HPDE6-E6E7 (cell line): ENCODE measurements around the gene DPH7.
"Not testable (repeated sequence)": the region's sequence is repeated elsewhere in the genome, so short reads cannot be mapped to it uniquely, and the experiment has no call there.

ENCODE experiments used
- DNase-seq: peaks from one replicate; pipeline ENCODE4 v3.0.0; 2011; ENCODE audit warnings: missing footprints; ENCODE audit errors: extremely low spot score

The DPH7 gene

DNA sequence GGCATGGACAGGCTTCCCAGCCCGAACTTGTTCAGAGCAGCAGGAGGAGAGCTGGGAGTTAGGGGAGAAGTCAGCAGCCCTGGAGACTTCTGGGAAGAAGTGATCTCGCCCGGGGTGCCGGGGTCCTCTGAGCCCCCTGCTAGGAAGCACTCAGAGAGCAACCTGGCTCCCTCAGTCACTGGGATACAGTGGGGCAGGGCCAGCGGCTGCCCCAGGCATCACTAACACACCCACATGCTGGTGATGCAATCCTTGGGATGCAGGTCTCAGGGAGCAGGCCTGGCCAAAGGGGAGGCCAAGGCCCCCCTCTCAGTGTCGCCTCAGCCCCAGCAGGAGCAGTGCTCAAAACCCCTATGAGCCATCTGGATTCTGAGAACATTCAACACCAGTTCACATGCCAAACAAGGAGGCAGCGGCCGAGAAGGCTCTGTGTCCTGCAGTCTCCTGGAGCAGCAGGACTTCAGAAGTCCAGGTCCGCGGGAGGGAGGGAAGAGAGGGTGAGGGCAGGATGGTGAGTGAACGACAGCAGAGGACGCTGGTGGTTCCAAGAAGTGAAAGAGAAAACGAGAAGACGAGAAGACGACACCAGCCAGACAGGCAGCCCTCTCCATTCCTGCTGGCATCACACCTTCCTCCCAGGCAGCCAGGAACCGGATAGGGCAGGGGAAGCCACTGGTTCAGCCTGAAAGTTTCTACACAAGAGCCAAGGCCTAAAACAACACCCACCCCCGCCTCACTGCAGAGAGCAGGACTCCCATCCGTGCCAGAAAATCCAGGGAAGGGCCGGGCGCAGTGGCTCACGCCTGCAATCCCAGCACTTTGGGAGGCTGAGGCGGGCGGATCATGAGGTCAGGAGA, 30.8 kb downstream of the DPH7 start:
- DNase-seq = no peak

DNA sequence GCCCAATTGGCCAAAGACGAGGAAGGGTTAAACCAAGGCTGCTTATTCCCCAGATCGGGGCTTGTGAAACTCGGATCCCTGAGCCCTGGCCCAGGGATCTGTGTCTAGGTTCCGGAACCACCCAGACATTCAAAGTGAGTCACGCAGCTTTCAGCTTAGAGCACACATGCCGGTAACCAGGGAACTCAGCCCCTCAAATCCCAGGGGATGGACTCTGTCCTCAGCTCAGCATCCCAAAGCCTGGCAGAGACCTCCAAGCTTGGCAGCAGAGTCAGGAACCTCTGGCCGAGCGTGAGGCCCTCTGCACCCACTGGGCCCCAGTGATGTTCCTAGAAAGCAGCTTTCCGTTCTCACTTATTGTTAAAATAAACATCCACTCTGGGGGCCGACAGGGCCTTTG, 33.6 kb downstream of the DPH7 start:
- no peak for DNase-seq

DNA sequence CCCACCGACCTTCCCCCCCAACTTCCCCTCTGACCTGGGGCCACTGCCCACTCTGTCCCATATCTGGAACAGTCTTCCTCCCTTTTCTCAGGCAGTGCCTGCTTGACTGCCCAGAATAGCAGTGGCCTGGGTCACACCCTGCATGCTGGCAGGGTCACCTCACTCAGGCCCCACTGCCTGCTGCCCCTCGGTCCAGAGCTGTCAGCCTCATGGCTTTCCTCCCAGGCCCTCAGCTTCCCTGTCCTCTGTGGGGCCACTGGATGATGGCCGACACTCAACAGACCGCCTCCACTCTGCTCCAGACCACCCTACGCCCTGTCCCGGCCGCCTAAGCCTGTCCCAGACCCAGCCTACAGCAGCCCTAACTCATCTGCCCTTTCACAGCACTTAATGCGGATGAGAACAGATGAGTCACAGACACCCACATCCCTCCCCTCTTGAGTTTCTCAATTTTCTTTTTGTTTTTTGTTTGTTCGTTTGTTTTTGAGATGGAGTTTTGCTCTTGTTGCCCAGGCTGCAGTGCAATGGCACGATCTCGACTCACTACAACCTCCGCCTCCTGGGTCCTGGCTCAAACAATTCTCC, 34.5 kb downstream of the DPH7 start:
- DNase-seq = no peak

DNA sequence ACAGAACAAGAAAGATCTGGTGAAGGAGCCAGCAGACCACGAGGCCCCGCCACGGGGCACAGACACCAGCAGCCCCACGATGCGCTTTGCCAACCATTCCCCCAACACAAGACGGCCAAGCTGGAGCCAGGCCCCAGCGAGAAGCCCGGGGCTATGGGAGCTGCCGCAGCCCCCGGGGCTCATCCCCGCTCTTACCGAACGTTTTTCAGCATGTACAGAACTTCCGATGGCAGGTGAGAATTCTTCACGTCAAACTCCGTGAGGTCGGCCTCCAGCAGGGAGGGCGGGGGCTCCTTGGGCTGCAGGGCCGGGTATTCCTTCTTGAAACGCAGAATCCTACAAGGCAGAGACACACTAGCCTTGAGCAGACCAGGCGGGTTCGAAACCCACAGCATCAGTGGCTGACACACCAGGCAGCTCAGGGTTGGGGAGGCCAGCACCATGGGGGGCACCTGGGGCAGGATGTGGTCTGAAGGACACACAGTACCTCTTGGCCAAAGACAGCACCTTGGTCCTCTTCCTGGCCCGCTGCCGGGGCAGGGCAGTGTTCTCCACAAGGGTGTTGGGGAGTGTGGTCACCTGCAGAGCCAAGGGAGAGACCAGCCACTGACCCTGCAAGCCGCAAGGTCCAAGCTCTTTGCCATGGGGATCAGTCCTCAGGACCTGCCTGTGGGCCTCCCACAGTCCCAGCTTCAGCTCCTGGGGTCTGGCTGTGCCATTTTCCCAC, 35.3 kb downstream of the DPH7 start:
- DNase-seq = no peak

DNA sequence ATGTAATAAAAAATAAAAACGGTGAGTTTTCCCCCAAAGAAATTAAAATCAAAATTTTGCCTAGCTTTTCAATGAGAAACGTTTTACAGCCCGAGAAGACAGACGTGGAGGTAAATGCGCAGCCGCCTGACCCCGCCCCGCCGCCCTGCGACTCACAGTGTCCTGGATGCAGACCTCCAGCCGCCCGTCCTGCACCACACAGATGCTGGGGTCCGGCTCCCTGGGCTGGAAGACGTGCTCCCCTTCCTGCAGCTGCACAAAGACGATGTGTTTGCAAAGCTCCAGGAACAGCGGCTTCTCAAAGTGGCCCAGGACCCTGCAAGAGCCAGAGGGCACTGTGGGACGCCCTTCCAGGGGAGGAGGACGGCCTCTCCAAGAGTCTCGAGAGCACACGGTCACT, 36.2 kb downstream of the DPH7 start:
- no peak for DNase-seq

DNA sequence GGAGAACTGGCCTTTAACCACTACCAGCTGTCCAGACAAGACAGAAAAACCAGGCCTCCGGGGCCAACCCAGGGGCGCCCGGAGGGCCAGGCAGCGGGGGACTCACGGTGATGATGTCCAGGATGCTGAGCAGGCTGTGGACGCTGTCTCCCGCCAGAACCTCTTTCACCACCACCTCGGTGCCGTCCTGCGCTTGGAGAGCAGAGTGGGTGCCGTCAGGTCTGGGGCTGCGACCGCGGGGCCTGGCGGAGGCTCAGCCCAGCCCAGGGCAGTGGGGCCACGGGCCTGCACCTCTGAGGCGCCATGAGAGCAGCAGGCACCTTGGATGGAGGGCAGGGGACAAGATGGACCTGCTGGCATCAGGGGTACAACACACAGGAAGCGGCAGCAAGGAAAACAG, 38.2 kb downstream of the DPH7 start:
- DNase-seq = no peak

DNA sequence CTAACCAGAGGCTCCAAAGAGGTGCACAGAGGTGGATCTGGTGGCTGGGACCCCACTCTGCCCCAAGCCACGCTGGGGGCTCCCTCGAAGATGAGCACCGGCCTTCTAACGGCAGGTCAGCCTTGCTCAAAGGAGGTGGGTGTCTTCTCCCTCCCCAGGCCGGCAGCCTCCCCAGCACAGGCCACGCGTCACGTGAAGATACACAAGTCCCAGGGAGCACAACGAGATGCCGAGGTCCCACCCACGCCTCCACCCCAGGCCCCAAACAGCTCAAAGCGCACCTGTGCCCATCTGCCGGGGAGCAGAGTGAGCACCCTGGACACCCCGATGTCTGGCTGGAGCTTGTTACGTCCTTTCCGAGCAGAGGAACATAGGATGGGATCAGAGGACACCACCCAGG, 40.7 kb downstream of the DPH7 start:
- no peak for DNase-seq

DNA sequence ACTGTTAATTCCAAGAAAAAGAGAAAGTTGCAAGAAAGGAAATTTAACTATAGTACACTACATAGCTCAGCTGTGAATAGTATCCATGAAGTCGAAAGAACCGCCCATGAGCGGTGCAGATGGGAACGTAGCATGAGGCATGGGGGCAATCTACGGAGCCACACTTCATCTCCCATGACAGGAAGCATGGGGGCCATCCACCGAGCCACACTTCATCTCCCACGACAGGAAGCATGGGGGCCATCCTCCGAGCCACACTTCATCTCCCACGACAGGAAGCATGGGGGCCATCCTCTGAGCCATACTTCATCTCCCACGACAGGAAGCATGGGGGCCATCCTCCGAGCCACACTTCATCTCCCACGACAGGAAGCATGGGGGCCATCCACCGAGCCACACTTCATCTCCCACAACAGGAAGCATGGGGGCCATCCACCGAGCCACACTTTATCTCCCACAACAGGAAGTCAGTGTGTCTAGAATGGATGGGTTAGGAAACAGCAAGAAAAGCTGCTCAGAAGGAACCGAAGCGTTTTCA, 42.1 kb downstream of the DPH7 start:
- not testable (repeated sequence) for DNase-seq

DNA sequence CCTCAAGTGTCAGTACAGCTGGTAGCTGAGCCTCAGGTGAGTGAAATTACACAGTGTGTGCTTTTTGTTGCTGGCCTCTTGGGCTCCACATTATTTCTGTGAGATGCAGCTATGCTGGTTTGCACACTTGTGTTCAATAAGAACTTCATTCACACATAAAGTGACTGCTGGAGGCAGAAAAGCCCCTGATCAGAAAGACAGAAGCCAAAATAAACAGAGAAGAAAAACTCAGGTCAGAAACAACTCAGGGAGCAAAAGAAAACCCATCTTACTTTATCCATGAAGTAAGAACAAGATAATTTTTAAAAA, 43.7 kb downstream of the DPH7 start:
- DNase-seq = no peak

DNA sequence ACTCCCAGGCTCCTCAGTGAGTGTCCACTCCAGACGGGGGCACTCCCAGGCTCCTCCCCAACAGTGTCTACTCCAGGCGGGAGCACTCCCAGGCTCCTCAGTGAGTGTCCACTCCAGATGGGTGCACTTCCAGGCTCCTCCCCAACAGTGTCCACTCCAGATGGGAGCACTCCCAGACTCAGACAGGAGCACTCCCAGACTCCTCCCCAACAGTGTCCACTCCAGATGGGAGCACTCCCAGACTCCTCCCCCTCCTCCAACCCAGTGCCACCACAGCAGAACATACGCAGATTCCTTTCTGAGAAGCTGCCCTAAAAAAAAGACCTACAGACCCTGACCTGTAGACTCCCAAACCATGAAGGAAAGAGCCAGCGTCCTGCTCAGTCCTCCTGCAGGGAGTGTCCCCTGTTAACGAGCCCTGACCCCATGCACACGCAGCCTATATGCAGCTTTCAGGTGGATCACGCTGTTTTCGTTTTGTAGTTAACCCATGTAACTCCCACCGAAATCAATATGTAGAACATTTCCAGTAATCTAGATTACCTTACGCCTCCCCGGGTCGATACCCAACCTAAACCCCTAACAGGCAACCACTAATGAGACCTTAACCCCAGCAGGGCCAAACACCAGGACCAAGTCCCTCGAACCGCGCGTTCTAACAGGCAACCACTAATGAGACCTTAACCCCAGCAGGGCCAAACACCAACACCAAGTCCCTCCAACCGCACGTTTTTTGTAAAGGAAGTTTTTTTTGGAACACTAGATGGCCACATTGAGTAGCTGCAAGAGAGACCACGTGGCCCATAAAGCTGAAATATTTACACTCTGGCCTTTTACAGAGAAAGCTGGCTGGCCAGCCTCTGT, 44.2 kb downstream of the DPH7 start:
- peak; percentile 42 for DNase-seq

DNA sequence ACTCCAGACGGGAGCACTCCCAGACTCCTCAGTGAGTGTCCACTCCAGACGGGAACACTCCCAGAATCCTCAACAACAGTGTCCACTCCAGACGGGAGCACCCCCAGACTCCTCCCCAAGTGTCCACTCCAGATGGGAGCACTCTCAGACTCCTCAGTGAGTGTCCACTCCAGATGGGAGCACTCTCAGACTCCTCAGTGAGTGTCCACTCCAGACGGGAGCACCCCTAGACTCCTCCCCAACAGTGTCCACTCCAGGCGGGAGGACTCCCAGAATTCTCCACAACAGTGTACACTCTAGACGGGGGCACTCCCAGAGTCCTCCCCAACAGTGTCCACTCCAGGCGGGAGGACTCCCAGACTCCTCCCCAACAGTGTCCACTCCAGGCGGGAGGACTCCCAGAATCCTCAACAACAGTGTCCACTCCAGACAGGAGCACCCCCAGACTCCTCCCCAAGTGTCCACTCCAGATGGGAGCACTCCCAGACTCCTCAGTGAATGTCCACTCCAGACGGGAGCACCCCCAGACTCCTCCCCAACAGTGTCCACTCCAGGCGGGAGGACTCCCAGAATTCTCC, 45.7 kb downstream of the DPH7 start:
- DNase-seq = not testable (repeated sequence)

DNA sequence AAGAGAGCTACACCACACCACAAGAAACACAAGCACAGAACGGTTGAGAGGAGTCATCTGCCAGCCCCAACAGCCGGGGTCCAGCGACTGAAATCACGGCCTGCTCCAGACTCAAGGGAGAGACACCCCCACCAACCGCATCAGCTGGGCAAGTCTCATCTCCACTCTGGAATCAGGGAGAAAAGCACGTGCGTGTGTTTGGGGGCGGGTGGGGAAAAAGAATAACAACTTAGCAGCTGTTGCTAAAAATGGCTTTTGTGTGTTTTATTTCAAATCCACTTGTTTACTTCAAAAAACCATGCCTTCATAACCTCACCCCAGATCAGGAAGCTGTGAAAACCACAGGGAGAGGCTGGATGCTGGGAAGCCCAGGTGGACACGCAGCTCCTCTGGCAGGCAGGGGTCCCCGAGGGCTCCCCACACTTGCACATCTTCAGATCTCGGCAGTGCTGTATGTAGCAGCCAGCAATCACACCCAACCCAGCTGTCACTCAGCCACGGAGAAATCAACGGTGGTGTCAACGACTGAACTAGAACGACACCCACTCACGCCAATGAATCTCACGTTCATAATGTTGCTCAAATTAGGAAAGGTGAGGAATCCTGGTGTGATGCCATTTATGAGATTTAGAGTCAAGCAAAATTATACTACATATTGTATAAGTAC, 47.5 kb downstream of the DPH7 start:
- DNase-seq = no peak

DNA sequence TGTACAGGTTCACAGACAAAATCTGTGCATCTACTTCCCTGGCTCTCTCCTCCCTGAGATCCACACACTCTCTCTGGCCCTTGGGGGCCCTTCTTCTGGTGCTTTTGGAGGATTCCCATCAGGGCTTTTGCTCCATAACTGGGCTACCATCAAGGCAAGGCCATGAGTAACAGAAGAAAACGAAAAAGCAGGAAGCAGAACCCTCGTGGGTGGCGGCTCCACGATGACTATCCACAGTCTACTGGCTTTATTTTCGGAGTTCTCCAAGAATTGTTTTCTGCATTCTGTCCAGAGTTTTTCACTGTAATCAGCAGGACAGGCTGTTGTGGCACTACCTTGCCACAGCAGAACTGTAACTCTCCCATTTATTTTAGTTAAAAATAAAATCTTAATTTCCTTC, 48.4 kb downstream of the DPH7 start:
- DNase-seq = no peak

DNA sequence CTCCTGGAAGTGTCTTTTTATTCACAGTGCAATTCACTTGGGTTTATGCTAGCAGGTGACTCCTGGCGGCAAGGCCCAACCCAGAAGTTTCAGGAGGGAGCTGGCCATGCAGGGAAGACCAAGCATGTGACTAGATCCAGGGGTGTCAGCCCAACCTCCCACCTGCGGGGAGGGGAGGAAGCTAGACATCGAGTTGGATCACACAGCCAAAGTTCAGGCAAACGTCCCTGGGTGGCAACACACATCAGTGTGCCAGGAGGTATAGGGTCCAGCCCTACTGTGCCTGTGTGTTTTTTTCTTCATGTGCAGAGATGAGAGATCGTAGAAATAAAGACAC, 53.8 kb downstream of the DPH7 start:
- no peak for DNase-seq

DNA sequence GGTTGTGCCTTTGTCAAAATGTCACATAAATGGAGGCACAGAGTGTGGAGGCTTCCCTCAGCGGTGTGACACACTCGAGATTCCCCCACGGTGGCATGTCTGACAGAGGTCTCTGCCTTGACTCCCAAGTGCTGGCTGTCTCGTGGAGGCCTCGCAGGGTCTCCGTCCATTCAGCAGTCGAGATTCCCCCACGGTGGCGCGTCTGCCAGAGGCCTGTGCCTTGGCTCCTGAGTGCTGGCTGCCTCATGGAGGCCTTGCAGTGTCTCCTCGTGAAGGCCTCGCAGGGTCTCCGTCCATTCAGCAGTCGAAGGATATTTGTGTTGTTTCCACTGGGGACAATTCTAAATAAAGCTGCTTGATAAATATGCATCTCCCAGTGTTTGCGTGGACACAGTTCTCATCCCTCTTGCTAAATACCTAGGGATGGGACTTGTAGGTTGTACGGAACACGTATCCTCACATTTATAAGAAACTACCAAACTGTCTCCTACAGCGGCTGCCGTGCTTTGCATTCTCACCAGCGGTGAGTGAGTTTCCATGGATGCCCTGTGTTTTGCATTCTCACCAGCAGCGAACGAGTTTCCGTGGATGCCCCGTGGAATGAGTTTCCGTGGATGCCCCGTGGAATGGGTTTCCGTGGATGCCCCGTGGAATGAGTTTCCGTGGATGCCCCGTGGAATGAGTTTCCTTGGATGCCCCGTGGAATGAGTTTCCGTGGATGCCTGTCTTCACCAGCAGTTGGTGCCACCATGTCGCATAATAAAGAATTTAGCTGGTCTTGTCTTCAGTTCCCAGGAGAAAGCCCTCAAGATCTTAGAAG, 54.4 kb downstream of the DPH7 start:
- no peak for DNase-seq

DNA sequence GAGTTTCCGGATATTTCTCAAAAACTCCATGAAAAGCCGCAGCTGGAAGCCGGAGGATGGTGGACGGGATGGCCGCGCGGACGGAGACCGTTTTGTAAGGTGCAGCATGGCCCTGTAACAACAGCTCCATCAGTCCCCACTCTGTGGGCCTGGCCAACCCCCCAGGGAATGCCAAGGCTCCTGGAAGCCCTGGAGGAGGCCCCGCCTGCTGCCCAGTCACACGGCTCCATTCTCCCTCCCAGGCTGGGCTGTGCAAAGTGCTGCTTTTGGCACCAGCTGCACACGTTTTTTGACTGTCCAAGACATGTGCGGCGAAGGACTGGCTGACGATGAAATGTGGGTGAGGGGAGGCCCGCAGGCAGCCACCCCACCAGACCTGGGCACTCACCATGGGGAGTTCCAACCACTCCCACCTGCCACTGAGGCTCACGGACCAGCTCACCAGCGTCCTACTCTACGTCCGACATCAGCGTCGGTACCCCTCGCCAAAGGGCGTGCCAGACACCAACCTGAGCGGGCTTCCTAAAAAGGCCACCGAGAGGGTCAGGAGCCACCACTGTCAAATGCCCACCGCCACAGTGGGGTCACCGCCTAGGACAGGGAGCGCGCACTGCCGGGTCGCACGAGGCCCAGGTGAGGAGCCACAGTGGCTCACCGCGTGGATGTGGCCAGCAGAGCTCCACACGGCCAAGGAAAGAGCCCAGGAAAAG, 55.8 kb downstream of the DPH7 start:
- DNase-seq = no peak

DNA sequence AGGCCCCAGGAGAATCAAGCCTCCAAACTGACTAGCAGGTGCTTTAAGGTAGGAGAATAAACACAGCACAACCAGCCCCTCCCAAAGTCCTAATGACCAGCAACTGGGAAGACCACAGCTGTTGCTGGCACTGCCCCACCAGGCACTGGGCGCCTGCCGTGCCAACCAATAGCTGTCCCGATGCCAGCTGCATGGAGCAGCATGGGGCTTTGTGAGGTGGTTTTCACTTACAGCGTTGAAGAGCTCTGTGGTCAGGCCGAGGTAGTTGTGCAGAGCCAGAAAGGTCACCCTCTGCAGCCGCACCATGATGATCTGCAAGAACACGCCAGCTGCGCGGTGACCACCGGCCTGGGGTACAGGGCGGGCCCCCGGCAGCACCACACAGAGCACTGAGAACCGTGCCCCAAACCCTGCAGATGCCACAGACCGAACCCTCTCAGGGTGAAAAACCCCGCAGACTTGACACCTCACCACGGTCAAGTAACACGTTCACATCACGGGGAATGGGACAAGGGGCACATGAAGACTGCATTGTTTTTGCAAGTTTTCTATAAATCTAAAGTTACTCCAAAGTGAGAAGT, 57.2 kb downstream of the DPH7 start:
- no peak for DNase-seq

DNA sequence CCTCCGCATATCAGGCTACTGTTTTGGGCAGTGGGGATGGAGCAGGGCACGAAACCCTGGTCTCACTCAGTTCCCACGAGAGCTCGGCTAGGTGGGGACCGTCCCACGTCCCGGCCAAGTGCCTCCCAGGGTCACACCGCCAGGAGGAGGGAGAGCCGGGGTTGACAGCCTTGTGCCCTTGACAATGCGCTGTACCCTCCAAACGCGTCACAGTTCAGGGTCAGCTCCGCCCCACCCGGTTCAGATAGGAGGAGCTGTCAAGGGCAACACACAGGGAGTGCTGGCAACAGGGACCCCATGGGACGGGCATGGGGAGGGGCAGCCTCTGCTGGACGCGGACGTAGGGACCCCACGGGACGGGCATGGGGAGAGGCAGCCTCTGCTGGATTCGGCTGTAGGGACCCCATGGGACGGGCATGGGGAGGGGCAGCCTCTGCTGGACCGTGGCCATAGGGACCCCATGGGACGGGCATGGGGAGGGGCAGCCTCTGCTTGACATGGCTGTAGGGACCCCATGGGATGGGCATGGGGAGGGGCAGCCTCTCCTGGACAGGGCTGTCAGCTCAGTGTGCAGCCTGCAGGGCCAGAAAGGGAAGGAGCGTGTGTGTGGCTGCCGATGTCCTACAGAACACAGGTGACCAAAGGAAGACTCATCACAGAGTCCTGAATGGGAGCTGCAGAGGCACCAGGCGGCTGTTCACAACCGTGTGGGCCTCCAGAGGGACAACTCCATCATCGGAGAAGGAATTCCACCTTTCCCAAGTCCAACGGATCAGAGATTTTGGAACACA, 57.9 kb downstream of the DPH7 start:
- DNase-seq = no peak
